Stimulated activated naive CD8-positive, alpha-beta T cell treated with anti-CD3 and anti-CD28 coated beads, Interleukin-15, amount 100 ng/mL, for 72 hours (primary cell): ENCODE results near the gene GRWD1.

Experiments
- ATAC-seq: fragments of 150-1000 bp; cut with Tn5 transposase; 2 replicates; pipeline ENCODE4 v1.10.0; 2021; ENCODE audit warnings: mild to moderate bottlenecking, moderate library complexity
- DNase-seq, 2 donors: peaks; one replicate each; pipeline ENCODE4 v3.0.0; 2021 to 2022
- H3K27ac Mint-ChIP-seq, 2 donors: one replicate each; pipeline ENCODE4 v1.8.0; 2022; ENCODE audit warnings: mild to moderate bottlenecking in 2 of 2, mixed read lengths in 2 of 2, moderate library complexity in 2 of 2
- H3K27me3 Mint-ChIP-seq: one replicate; pipeline ENCODE4 v1.8.0; 2022; ENCODE audit warnings: mixed read lengths
- H3K4me1 Mint-ChIP-seq: one replicate; pipeline ENCODE4 v1.8.0; 2022; ENCODE audit warnings: mild to moderate bottlenecking, mixed read lengths
- H3K4me3 Mint-ChIP-seq, 2 donors: one replicate each; pipeline ENCODE4 v1.8.0; 2022; ENCODE audit warnings: mild to moderate bottlenecking in 2 of 2, mixed read lengths in 2 of 2, moderate library complexity in 1 of 2
- H3K9me3 Mint-ChIP-seq, 2 donors: one replicate each; pipeline ENCODE4 v1.8.0; 2022; ENCODE audit warnings: mixed read lengths in 2 of 2

GRWD1 gene

DNA sequence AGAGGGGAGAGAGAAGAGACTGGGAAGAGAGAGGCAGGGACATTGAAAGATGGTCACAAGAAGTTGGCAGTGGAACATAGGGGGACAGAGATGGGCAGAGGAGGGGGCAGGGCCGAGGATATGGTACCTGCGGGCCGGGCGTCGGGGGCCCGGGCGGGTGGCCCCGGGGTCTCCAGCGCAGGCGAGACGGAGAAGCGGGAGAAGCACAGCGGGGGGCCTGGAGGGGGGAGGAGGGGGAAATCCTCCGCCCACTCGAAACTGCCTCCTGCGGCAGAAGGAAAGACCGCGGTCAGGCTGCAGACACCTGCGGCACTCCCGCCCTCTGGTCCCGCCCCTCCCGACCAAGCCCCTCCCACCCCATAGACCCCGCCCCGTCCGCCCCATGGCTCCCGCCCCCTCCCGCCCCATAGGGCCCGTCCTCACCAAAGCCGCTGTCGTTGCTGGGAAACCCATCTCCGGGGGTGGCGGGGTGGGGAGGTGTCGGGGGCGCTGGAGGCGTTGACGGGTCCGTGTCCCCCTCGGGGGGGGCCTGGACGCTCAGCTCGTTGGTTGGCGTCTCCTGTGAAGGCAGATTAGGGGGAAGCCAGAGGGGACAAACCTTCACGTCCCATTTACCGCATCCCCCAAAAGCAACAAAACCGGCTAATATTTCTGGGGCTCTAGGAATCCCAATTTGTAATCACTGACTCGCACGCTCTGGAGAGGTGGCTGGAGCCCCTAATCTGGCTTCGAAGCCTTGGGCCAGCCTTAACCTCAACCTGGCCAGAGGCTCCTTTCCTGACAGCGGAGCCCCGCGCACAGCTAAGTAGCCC lies 45.4 kb downstream of the GRWD1 start:
- Mint-ChIP-seq H3K4me1 (peaks cover 43% of the 10 kb centered on the region), H3K4me3 (peak overlapping the region; percentile 62 to 71), H3K27me3 (peaks cover 44% of the 10 kb centered on the region), H3K9me3 (no peaks in the 10 kb centered on the region), H3K27ac (peak overlapping the region in 1 of 2 donors; percentile 69)
- ATAC-seq (peak; percentile 39), DNase-seq (peak; percentile 51)

DNA sequence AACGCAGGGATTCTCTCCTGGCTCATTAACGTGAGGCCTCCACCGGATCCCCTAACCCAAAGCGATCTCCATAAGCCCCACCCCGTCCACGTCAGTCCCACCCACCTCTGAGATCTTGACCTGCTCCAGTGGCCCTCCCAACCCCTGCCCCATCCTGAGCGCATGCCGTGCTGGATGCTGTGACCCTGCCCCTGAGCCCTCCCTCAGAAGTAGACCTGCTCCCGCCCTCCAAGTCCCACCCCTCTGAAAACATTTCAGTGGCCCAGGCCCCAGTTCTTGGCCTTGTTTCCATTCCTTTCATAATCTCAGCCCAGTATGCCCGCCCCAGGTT lies 46.0 kb downstream of the GRWD1 start:
- peak overlapping the region in 1 of 2 donors; percentile 69 for H3K27ac Mint-ChIP-seq

DNA sequence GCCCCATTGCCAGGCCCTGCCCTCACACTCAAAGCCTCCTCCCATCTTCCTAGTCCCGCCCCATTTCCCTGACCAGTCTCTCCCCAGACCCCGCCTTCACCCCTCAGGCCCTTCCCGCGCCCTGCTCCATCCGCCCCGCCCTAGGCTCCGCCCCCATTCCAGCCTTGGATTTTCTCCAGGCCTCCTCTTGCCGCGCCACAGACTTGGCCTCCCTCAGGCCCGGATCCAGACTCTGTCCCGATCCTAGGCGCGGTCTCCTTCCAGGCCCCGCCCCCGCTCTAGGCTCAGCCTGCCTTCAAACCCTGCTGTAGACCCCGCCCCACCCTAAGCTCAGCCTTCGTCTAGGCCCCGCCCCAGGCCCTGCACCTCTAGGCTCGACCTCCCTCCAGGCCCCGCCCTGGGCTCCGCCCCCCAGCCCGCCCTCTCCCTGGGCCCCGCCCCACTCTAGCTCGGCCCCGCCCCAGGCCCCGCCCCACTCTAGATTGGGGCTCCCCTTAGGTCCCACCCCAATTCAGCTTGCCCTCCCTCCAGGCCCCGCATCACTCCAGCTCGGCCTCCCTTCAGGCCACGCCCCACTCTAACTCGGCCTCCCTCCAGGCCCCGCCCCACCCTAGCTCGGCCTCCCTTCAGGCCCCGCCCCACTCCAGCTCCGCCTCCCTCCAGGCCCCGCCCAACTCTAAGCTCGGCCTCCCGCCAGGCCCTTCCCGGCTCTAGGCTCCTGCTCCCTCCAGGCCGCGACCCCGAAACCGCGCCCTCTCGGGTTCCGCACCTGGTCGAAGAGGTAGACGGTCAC lies 47.3 kb downstream of the GRWD1 start:
- peaks cover 46% of the 10 kb centered on the region for H3K4me1 Mint-ChIP-seq
- H3K4me3 Mint-ChIP-seq = peak overlapping the region; percentile 48 to 82
- DNase-seq = peak; percentile 89
- no peaks in the 10 kb centered on the region for H3K9me3 Mint-ChIP-seq
- peaks cover 44% of the 10 kb centered on the region for H3K27me3 Mint-ChIP-seq
- peak; percentile 76 for ATAC-seq
- H3K27ac Mint-ChIP-seq = peak overlapping the region in 1 of 2 donors; percentile 28

More for the DNA sequence above, 46.0 kb downstream of the GRWD1 start:
- DNase-seq = no peak
- H3K4me1 Mint-ChIP-seq = peaks cover 43% of the 10 kb centered on the region
- H3K27me3 Mint-ChIP-seq = peaks cover 44% of the 10 kb centered on the region
- peak overlapping the region; percentile 62 to 71 for H3K4me3 Mint-ChIP-seq
- ATAC-seq = no peak
- no peaks in the 10 kb centered on the region for H3K9me3 Mint-ChIP-seq

DNA sequence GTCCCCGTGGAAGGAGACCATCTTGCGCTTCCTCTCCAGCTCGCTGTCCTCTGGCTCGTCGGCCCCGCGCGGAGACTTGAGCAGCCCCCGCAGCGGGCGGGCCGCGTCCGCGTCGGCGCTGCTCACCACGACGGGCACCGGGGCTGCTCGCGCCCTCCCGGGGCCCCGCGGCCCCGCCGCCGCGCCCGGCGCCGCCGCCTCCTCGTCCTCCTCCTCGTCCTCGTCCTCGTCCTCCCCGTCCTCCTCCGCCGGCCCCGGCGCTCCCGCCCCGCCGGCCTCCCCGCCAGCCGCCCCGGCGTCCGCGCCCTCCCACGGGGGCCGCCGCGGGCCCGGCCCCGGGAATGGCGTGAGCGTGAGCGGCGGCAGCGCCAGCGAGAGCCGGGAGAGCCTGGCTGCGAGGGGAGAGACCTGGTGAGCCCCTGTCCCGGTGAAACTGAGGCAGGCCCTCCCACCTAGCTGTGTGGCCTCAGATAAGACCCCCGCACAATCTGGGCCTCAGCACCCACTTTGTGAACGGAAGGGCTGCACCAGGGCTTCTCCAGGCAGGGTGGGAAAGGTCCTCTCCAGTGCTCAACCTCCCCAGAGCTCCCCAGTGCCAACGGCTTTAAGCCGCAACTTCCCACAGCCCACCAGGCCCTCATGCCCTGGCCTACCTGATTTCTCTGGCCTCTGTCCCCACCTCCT lies 48.1 kb downstream of the GRWD1 start:
- H3K9me3 Mint-ChIP-seq = no peaks in the 10 kb centered on the region
- H3K4me3 Mint-ChIP-seq = peak overlapping the region; percentile 79 to 90
- H3K27ac Mint-ChIP-seq = peak overlapping the region in 1 of 2 donors; percentile 59
- peaks cover 44% of the 10 kb centered on the region for H3K27me3 Mint-ChIP-seq
- H3K4me1 Mint-ChIP-seq = peaks cover 48% of the 10 kb centered on the region
- ATAC-seq = peak; percentile 41
- no peak for DNase-seq

DNA sequence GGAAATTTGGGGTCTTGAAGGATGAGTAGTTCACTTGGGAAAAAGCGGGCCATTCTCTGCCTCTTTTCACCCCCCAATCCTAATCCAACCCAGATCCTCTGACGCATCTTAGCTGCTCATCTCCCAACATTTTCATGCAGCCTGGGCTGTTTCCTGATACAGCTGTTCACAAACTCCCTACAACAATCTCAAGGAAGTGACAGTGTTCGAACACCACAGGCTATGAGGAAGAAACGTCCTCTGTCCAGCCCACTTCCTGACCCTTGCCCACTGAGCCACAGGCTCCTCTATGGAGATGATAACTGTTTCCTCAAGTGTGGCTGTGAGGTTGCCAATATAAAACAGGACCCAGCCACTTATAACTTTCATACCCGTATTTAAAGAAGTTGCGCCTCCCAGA lies 49.6 kb downstream of the GRWD1 start:
- no peak for DNase-seq
- ATAC-seq = no peak
- peaks cover 43% of the 10 kb centered on the region for H3K4me1 Mint-ChIP-seq
- peaks cover 40% of the 10 kb centered on the region for H3K27me3 Mint-ChIP-seq
- no peak overlapping the region for H3K4me3 Mint-ChIP-seq
- H3K9me3 Mint-ChIP-seq = no peaks in the 10 kb centered on the region
- no peak overlapping the region for H3K27ac Mint-ChIP-seq

DNA sequence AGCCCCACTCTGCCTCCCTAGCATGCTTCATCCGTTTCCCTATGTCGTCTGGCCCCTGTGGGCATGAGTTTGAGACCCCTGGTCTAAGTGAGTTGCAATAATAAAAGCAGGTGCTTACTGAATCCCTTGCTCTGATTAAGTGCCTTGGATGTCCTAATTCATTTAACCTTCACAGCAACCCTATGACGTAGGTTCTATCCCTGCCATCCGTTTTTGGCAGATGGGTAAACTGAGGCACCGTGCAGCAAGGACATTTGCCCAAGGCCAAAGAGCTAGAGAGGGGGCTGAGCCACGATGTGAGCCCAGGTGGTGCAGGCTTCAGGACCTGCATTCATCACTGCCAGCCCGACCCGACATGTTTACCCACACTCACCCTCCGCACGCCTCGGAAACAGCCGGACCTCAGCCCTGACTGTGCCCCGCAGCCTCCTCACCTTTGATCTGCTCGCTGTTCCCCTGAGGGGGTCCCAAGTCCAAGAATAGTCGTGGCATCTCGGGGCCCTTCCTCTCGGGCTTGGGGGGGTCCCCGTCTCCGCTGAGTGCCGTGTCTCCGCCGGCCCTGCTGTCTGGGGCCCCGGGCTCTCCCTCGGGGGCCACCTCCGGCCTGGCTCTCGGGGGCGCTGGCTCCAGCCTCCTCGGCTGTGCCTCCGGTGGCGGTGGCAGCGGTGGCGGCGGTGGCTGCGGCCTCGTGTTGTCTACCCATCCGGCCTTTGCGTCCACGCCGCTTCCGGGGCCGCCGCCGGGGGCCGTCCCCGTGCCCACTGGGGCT lies 51.4 kb downstream of the GRWD1 start:
- H3K4me1 Mint-ChIP-seq = peaks cover 43% of the 10 kb centered on the region
- peaks cover 30% of the 10 kb centered on the region for H3K27me3 Mint-ChIP-seq
- no peak for DNase-seq
- H3K4me3 Mint-ChIP-seq = peak overlapping the region in 1 of 2 donors; percentile 44
- peak overlapping the region in 1 of 2 donors; percentile 54 for H3K27ac Mint-ChIP-seq
- no peaks in the 10 kb centered on the region for H3K9me3 Mint-ChIP-seq
- ATAC-seq = no peak

DNA sequence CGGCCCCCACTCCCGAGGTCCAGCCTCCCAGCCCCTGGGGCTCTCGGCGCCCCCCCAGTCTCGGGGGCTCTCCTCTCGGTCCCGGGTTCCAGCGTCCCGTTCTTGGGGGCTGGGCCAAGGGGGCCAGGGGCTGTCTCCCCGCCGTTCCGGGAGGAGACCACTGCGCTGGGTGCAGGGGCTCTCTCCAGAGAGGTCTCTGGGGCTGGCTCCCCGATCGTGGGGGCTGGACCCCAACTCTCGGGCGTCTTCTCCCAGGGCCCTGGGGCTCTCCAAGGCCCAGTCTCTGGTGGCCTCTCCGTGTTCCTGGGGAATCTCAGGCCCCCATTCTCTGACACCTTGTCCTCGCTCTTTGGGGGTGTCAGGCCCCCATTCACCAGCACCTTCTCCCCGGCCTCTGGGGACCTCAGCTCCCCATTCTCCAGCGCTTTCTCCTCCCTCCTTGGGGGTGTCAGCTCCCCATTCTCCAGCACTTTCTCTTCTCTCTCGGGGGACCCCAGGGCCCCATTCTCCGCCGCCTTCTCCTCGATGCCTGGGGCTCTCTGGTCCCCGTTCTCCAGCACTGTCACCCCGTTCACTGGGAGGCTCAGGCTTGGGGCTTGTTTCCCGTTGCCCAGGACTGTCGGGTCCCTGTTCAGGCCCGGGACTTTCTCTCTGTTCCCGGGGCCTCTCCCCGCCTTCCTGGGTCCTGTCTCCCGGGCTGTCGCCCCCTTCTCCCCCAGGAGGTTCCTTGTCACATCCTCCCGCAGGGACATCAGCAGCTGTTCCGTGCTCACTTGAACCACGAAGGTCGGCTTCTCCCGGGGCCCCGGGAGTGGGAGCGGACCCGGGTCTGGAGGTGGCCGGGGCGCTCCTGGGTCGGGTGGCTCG lies 52.2 kb downstream of the GRWD1 start:
- Mint-ChIP-seq H3K27me3 (peaks cover 22% of the 10 kb centered on the region), H3K27ac (no peak overlapping the region), H3K4me3 (peak overlapping the region; percentile 32 to 52), H3K4me1 (peaks cover 41% of the 10 kb centered on the region), H3K9me3 (no peaks in the 10 kb centered on the region)
- no peak for DNase-seq
- no peak for ATAC-seq

DNA sequence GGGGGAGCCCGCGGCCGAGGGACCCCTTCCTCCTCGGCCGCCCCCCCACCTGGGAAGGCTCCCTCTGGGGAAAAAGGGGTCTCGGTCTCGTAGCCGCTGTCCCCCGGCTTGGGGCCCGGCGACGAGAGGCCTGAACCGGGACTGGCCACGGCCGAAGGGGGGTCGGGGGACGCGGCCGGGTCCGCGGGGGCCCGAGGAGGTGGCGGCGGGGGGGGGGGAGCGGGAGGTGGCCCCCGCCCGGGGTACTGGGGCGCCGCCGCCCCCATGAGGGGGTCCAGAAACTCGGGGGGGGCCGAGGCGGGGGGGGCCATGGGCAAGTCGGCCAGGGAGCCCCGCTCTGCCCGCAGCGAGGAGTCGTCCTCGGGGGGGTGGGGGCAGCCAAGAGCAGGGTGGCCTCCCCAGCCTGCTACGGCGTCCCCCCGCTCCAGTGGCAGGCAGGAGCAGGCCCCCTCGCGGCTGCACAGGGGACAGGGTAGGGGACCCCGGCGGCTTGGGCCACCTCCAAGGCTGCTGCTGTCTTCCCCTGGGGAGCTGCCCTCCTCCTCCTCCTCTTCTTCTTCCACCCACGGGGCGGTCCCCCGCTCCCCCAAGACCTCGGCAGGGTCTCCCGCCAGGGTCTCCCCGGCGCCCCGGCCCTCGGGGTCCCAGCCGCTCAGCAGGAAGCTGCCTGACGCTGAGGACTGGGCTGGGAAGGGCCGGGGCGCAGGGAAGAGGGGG lies 53.0 kb downstream of the GRWD1 start:
- H3K4me3 Mint-ChIP-seq = no peak overlapping the region
- DNase-seq = no peak
- no peak overlapping the region for H3K27ac Mint-ChIP-seq
- H3K9me3 Mint-ChIP-seq = no peaks in the 10 kb centered on the region
- H3K4me1 Mint-ChIP-seq = peaks cover 38% of the 10 kb centered on the region
- H3K27me3 Mint-ChIP-seq = peaks cover 22% of the 10 kb centered on the region
- peak; percentile 38 for ATAC-seq

DNA sequence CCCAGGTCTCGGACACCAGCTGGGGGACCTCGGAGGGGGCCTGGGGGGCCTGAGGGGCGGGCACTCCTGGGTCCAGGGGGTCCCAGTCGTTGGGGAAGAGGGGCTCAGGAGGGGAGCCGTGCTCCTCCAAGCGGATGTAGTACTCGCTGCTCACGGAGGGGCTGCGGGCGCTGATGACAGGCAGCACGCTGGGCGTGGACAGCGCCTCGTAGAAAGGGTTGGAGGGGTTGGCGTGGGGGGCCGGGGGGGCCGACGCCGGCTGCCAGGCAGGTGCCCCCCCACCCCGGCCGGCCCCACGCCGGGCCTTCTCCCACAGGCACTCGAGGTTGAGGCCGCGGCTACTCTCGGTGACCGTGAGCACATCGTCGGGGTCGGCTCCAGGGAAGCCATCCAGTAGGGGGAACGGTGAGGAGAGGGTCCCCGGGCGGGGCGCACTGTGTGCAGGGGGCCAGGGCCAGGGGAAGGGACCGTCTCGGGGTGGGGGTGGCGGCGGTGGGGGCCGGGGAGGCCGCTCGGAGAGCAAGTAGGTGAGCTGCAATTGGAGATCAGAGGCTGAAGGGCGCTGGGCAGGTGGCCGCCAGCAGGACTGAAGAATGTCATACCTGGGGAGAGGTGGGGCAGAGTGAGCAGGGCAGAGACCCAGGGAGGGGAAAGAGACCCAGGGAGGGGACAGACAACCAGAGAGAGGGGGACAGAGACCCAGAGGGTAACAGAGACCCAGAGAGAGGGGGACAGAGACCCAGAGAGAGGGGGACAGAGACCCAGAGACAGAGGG lies 53.7 kb downstream of the GRWD1 start:
- Mint-ChIP-seq H3K4me1 (peaks cover 33% of the 10 kb centered on the region), H3K9me3 (no peaks in the 10 kb centered on the region), H3K4me3 (no peak overlapping the region), H3K27ac (no peak overlapping the region), H3K27me3 (peaks cover 15% of the 10 kb centered on the region)
- DNase-seq (no peak), ATAC-seq (no peak)

DNA sequence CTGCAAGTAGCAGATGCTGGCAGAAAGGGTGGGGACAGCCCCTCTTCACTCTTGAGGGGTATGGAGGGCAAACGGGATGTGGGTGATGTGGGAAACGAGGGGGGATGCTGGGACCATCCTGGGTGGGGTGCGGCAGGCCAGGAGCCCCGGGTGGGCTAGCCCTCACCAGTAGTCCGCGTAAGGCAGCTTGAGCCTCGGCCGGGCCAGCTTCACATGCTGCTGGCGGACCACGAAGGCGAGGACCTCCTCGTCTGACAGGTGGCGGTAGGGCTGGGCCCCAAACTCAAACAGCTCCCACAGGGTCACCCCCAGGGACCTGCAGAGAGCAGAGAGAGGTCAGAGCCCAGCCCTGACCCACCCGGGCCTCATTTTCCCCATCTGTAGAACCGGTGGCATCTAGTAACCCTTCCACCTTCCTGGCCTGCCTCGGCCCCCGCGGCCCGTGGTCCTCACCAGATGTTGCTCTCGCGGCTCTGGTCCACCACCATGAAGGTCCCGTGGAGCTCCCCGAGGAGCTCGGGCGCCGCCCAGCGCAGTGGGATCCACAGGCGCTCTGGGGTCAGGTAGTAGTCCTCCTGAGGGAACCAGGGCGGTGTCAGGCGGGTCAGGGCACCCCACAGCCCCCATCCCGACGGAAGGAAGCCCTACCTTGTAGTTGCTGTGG lies 55.2 kb downstream of the GRWD1 start:
- Mint-ChIP-seq H3K4me3 (peak overlapping the region; percentile 70 to 83), H3K27ac (no peak overlapping the region), H3K4me1 (peaks cover 31% of the 10 kb centered on the region), H3K9me3 (no peaks in the 10 kb centered on the region), H3K27me3 (peaks cover under 1% of the 10 kb centered on the region)
- DNase-seq (no peak), ATAC-seq (no peak)

DNA sequence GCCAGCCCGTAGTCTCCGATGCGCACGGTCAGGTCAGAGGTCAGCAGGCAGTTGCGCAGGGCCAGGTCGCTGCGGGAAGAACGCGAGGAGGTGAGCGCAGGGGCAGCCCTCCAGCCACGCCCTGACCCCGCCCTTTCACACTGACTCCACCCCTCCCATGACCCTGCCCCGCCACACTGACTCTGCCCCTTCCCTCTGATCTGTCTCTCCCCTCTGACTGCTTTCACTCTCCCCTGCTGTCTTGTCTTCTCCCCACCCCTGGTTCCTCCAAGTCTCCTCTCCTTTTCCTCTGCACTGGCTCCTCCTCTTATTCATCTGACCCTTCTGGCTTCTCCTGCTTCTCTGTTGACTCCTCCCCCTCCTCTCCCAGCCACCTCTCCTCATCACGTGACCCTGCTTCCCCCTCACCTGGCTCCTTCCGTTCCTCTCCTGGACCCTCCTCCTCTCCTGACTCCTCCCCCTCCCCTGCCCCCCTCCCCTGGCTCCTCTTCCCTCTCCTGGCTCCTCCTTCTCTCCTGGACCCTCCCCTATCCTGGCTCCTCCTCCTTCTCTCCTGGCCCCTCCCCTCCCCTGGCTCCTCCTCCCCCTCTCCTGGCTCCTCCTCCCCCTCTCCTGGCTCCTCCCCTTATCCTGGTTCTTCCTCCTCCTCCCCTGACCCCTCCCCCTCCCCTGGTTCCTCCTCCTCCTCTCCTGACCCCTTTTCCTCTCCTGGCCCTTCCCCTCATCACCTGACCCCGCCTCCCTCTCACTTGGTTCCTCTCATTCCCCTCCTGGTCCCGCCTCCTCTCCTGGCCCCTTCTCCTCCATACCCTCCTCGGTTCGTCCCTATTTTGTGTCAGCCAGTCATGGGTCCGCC lies 55.9 kb downstream of the GRWD1 start:
- peak overlapping the region; percentile 70 to 83 for H3K4me3 Mint-ChIP-seq
- peak overlapping the region; percentile 75 to 89 for H3K27ac Mint-ChIP-seq
- peaks cover 31% of the 10 kb centered on the region for H3K4me1 Mint-ChIP-seq
- no peaks in the 10 kb centered on the region for H3K27me3 Mint-ChIP-seq
- ATAC-seq (peak; percentile 71), DNase-seq (peak; percentile 59 to 66)
- H3K9me3 Mint-ChIP-seq = no peaks in the 10 kb centered on the region

DNA sequence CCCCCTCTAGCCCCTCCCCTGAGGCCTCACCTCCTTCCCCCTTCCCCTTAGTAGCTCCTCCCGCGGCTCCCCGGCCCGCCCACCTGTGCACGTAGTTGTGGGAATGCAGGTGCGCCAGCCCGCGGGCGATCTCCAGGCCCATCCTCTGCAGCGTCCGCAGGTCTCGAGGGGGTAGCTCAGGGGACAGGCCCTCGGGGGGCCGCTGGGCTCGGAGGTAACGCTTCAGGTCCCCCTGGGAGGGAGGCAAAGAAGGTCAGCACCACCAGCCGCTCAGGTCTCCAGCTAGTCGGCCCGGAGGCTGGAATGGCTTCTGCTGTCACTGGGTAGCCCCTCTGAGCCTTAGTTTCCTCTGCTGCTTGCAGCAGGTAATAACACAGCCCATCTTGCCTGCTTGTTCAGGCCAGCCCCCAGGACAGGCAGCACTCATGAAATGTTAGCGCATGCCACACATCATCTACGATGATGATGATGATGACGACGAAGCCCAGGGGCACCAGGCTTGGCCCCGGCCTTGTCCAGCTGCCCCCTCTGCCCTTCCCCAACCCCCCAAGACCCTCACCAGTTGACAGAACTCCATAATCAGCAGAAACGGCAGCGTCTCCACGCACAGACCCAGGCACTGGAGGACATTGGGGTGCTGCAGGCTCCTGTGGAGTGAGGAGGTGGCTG lies 56.7 kb downstream of the GRWD1 start:
- Mint-ChIP-seq H3K27ac (peak overlapping the region in 1 of 2 donors; percentile 89), H3K27me3 (no peaks in the 10 kb centered on the region), H3K9me3 (no peaks in the 10 kb centered on the region), H3K4me1 (peaks cover 31% of the 10 kb centered on the region), H3K4me3 (peak overlapping the region; percentile 70 to 83)
- peak in 1 of 2 donors; percentile 66 for DNase-seq
- no peak for ATAC-seq
